KG1 (cell line): ENCODE results near the gene VPS8.
A peak's percentile ranks its signal among the peaks of the same experiment; 100 is the strongest.

ENCODE experiments used
- DNase-seq: peaks from one replicate; lab custom pipeline; 2025; lab: John Stamatoyannopoulos, UW

Gene VPS8

GRCh38 chr3:185052631-185053030 is 240.7 kb downstream of the VPS8 start:
- DNase-seq, result no peak

DNA sequence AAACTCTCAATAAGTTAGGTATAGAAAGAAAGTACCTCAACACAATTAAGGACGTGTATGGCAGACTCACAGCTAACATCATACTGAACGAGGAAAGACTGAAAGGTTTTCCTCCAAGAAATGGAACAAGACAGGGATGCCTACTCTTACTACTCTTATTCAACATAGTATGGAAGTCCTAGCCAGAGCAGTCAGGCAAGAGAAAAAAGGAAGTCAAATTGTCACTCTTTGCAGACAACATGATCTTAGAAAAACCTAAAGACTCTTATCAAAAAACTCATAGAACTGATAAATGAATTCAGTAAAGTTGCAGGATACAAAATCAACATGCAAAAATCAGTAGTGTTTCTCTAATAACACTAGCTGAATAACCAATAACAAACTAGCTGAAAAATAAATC is 244.9 kb downstream of the VPS8 start:
- no peak for DNase-seq

DNA sequence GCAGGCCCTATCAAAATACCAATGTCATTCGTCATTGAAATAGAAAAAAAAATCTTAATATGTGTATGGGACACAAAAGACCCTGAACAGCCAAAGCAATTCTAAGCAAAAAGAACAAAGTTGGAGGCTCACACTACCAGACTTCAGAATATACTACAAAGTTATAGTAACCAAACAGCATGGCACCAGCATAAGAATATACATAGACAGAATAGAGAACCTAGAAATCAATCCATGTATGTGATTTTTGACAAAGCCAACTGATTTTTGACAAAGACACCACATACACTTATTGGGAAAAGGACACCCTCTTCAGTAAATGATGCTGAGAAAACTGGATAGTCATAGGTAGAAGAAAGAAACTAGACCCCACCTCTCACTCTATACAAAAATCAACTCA is 245.9 kb downstream of the VPS8 start:
- no peak for DNase-seq

DNA sequence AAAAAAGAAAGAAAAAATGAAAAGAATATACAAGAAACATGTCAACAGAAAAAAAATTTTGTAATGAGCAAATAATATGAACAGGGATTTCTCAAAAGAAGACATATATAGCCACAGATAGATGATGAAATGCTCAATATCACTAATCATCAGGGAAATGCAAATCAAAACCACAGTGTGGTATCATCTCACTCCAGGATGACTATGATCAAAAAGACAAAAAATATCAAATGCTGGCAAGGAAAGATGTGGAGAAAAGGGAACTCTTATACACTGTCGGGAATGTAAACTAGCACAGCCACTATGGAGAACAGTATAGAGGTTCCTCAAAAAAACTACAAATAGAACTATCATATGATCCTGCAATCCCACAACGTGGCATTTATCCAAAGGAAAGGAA is 246.8 kb downstream of the VPS8 start:
- no peak for DNase-seq

- peak; percentile 12 for DNase-seq
Measured at GRCh38 chr3:185059766-185060165, 247.8 kb downstream of the VPS8 start.

- DNase-seq, result no peak
Measured at GRCh38 chr3:185060655-185061054, 248.7 kb downstream of the VPS8 start.

GRCh38 chr3:185062191-185062590 is 250.2 kb downstream of the VPS8 start:
- DNase-seq, result no peak

DNA sequence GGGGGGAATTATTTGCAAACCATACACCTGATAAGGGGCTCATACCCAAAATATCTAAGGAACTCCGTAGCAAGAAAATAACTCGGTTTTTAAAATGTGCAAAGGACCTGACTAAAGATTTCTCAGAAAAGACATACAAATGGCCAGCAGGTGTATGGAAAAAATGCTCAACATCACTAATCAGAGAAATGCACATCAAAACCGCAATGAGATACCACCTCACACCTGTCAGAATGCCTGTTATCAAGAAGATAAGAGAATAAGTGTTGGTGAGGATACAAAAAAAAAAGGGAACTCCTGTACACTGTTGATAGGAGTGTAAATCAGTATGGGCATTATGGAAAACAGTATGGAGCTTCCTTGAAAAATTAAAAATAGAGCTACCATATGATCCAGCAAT is 251.5 kb downstream of the VPS8 start:
- DNase-seq, result no peak

DNA sequence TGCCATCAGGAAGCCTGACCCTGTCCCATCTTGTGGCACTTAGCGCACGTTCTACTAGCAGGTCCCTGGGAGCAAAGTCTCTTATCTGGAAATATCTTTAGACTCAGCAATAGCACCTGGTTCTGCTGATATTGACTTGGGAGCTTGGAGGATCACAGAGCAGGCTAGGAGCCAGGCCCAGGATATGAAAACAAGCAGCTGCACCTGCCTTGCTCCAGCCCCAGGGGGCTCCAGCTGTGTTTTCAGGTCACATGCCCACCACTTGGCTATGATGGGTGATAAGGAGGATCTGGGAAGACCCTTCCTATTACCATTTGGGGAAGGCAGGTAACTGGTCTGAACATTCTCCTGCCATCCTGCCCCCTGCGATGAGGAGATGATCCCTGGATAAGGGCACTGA is 253.1 kb downstream of the VPS8 start:
- DNase-seq, result no peak

DNA sequence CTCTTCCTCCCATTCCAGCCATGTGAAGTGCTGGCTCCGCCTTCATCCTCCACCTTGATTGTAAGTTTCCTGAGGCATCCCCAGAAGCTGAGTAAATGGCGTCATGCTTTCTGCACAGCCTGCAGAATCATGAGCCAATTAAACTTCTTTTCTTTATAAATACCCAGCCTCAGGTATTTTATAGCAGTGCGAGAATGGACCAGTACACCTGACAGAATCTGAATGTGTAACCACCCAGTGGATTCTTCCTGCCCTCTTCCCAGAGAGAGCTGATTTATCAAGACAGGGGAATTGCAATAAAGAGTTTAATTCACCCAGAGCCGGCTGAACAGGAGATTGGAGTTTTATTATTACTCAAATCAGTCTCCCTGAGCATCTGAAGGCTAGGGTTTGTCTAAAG is 254.3 kb downstream of the VPS8 start:
- no peak for DNase-seq

DNA sequence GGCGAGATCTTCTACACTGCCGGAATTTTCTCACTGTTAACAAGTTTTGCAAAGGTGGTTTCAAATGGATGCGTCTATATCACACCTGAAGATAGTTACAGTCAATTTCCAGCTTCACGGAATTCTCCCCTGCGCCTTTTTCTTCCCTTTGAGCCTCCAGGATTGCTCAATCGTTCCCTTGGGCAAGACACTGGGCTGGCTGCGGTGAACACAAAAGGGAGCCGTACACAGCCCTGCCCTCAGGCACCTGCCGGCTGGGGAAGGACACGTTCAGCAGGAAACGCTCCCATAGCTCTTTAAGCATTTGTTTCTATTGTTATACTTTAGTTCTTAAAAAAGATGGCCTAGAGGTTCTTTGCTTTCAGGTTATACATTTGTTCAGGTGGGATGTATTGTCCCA is 255.2 kb downstream of the VPS8 start:
- no peak for DNase-seq

DNA sequence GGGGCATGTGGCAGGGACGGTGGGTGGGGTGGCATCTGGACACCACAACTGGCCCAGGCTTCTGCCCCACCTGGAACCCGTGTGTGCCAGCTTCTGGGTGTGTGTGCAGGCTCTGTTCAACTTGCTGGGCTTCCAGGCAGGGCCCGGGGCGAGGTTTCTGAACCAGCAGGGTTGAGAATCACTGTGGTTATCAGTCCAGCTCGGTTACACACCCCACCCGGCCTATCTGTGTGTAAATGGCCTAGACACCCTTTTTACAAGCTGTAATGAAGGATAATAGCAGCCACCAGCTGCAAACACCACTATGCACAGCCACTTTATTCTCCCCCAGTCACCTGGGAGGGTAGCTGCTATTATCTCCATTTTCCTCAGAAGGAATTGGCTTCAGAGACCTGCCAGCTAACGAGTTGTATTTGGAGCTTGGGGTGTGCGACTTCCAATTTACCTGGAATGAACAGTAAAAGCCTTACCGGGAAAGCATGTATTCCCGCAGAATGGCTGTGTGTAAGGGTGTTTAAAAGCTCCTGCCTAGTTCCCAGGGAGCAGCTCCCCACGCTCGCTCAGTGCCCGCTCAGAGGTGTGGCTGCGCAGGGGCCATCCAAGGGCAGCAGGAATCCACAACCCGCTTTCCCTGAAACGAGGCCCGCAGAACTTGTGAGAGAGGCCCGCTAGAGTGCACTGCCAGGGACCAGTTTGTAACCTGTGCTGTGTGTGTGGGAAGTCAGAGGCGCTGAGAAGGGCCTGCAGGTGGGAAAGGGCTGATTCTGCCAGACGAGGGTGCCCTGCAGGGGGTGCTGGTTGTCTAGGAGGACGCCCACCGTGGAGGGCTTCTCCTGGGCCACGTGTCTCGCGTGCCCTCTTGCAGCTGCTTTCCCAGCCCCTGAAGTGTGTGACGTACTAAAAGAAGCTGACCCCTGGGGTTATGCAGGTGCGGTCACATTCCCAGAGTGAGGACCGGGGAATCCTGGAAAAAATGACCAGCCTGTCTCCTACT is 257.4 kb downstream of the VPS8 start:
- DNase-seq, result no peak

DNA sequence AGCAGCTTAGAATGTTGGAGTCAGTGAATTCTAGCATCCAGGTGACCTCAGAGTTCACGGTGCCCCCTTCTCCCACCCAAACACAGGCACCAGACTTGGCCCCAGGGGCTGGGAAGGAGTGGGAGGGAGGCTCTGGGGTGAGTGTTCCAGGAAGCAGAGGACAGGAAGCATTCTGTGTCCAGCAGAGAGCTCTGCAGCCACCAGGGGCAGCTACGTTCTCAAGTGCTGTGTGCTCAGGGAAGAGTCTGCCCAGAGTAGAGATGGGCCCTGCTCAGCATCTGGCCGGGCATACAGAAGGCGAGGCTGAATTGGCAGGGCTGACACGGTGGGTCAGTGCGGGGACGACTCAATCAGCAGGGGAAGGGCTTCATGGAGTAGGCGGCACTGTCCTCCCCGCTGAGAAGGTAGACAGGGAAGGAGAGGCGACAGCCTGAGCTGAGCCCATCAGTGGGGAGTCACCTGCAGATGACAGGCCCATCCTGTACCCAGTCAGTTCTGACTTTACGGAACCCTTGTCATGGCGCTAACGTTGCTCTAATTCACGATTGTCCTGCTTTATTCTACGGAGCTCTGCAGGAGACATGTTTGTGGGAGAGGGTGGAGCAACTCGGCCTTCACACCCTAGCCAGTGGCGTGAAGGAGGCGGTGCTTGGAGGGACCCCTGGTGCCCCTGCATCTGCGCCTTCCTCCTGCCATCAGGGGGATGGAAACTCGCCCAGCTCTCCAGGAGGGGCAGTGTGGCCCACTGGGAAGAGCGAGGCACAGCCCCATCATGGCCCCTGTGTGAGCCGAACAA is 258.7 kb downstream of the VPS8 start:
- no peak for DNase-seq

GRCh38 chr3:185071287-185071800 is 259.4 kb downstream of the VPS8 start:
- no peak for DNase-seq

GRCh38 chr3:185075547-185075946 is 263.6 kb downstream of the VPS8 start:
- no peak for DNase-seq

DNA sequence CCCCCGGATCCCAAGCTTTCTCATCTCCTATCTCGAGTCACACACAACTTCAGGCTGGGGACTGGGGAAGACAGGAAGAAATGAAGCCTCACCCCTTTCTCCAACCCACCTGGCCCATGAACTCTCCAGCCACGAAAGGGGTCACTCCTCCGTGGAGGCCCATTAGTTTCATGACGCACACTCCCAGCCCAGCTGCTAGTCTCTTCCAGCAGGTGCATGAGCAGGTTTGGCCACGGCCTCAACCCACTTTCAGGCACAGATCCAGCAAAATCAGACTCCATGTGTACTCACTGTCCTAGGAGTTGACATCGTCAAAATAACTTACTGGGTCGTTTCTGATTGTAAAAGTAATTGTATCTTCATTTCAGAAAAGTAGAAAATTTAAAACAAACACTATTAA is 264.3 kb downstream of the VPS8 start:
- DNase-seq, result no peak

DNA sequence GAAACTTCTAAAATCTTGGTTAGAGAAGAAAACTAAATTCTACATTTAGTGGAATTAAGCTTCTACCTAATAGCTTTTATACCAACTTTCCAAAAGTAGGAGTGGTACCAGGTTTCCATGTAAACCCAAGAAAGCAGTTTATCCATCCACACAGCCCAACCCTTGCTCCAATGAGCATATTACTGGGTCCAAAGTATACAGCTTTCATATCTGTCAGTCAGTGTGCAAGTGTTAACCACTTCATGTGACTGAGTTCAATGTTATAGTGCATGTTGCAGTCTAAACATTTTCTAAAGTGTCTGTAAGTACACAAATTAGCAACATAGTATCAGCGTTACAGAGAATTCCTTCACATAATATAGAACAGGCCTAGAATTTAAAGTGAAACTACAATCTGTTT is 267.7 kb downstream of the VPS8 start:
- no peak for DNase-seq

- no peak for DNase-seq
Measured at GRCh38 chr3:185081521-185081920, 269.6 kb downstream of the VPS8 start.

GRCh38 chr3:185082149-185082548 is 270.2 kb downstream of the VPS8 start:
- no peak for DNase-seq

- DNase-seq, result no peak
Measured at GRCh38 chr3:185082829-185083228, 270.9 kb downstream of the VPS8 start.

- DNase-seq, result no peak
Measured at GRCh38 chr3:185084402-185084801, 272.4 kb downstream of the VPS8 start.

GRCh38 chr3:185084901-185085300 is 272.9 kb downstream of the VPS8 start:
- DNase-seq, result no peak

DNA sequence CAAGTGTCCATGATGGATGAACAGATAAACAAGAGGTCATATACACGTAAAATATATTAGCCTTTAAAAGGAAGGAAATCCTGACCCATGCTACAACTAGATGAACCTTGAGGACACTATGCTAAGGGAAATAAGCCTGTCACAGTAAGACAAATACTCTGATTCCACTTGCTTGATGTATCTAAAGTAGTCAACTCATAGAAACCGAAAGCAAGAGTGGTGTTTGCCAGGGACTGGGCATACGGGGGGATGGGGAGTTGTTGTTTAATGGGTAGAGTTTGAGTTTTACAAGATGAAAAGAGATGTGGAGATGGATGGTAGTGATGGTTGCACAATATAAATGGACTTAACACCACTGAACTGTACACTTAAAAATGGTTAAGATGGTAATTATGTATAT is 275.5 kb downstream of the VPS8 start:
- no peak for DNase-seq
